HG03139 (cell line): ENCODE data around the gene COX6B1.
A peak's percentile ranks its signal among the peaks of the same experiment; 100 is the strongest.
"Not testable (repeated sequence)": the region's sequence is repeated elsewhere in the genome, so short reads cannot be mapped to it uniquely, and the experiment has no call there.

Experiments
- ATAC-seq: cut with Tn5 transposase; IDR thresholded peaks from one replicate; pipeline ENCODE4 v1.9.1; 2021; ENCODE audit not compliant: unreplicated experiment

The COX6B1 gene

GRCh38 chr19:35648017-35648961, at the start of gene COX6B1:
COX6B1 (plus strand) TSS chr19:35648323; CDS start chr19:35651244, 2,921 bp downstream.
- peak; percentile 41 for ATAC-seq

- no peak for ATAC-seq
Observed at GRCh38 chr19:35601971-35602370, 46.2 kb upstream of the COX6B1 start.

DNA sequence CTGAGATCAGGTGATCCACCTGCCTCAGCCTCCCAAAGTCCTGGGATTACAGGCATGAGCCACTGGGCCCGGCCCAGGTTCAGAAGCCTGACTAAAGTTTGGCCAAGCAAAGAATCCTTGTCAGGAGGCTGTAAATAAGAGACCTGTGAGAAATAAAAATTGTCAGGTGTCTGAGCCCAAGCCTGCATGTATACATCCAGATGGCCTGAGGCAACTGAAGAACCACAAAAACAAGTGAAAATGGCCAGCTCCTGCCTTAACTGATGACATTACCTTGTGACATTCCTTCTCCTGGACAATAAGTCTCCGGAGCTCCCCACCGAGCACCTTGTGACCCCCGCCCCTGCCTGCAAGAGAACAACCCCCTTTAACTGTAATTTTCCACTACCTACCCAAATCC, 43.7 kb upstream of the COX6B1 start:
- ATAC-seq, result not testable (repeated sequence)

- ATAC-seq, result not testable (repeated sequence)
Observed at GRCh38 chr19:35607170-35607569, 41.0 kb upstream of the COX6B1 start.

DNA sequence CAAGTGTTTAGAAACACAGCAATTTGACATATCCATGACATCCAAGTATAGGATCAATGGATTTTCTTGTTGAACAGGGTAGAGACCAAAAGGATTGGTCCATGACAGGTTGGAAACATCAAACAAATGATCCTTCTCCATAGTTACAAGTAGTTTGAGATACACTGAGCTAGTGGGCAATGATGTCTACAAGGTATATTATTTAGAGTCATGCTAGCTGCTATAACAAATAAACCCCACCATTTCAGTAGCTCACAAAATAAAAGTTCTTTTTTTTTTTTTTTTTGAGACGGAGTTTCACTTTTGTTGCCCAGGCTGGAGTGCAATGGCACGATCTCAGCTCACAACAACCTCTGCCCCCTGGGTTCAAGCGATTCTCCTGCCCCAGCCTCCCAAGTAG, 40.5 kb upstream of the COX6B1 start:
- no peak for ATAC-seq

GRCh38 chr19:35608251-35608650, 39.9 kb upstream of the COX6B1 start:
- no peak for ATAC-seq

- ATAC-seq, result no peak
Observed at GRCh38 chr19:35609851-35610353, 38.2 kb upstream of the COX6B1 start.

DNA sequence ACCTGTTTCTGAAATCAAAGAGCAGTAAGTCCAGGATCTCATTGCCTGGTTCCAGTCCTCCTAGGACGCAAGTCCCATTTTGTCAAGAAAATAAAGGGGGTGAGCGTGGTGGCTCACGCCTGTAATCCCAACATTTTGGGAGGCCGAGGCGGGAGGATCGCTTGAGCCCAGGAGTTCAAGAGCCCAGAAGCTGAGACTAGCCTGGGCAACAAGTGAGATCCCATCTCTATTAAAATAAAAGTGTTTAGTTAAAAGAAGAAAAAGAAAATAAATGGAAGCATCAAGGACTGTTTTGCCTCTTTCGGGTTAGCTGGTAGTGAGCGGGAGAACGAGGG, 35.9 kb upstream of the COX6B1 start:
- ATAC-seq, result no peak

- peak; percentile 56 for ATAC-seq
Observed at GRCh38 chr19:35612559-35613321, 35.4 kb upstream of the COX6B1 start, which contains the start of gene HAUS5. HAUS5 (plus strand) TSS chr19:35612735; CDS start chr19:35612795, 60 bp downstream.

GRCh38 chr19:35613574-35613973, 34.5 kb upstream of the COX6B1 start:
- ATAC-seq, result no peak

DNA sequence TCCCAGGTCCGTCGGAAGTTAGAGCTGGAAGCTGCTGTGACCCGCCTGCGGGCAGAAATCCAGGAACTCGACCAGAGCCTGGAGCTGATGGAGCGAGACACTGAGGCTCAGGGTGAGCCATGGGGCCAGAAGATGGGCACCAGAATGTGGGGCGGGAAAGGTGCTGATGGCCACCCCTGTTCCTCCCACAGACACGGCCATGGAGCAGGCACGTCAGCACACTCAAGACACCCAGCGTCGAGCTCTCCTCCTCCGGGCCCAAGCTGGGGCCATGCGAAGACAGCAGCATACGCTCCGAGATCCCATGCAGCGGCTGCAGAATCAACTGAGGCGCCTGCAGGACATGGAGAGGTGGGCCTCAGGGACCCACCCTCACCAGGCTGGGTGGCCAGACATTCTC, 33.1 kb upstream of the COX6B1 start:
- no peak for ATAC-seq

DNA sequence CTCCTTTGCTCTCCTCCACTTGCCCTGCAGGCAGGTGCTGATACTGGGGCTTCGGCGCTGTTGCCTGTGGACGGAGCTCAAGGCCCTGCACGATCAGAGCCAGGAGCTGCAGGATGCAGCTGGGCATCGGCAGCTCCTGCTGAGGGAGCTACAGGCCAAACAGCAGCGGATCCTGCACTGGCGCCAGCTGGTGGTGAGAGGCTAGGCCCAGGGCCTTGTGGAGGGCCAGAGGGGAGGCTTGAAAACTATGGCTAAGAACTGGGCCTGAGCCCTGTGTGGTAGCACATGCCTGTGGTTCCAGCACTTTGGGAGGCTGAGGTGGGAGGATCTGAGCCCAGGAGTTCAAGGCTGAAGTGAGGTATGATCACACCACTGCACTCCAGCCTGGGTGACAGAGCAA, 29.3 kb upstream of the COX6B1 start:
- ATAC-seq, result no peak

DNA sequence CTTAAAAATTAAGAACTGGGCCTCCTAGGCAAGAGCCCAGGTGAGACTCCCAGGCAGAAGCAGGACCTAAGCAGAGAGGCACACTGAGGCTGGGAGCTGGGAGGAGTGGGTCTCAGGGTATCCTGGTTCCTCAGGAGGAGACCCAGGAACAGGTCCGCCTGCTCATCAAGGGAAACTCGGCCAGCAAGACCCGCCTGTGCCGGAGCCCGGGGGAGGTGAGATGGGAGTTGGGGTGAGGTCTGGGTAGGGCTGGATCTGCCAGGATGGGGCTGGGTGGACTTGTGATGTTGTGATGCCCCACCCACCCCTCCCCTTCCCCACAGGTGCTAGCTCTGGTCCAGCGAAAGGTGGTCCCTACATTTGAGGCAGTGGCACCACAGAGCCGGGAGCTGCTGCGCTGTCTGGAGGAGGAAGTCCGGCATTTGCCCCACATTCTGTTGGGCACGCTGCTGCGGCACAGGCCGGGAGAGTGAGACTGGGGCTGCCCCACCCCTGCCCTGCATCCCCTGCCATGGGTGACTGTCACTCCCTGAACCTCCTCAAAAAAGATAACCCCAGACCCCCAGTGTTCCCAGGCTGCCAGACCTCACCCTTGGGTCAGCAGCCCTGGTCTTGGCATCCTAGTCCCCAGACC, 28.7 kb upstream of the COX6B1 start:
- no peak for ATAC-seq

DNA sequence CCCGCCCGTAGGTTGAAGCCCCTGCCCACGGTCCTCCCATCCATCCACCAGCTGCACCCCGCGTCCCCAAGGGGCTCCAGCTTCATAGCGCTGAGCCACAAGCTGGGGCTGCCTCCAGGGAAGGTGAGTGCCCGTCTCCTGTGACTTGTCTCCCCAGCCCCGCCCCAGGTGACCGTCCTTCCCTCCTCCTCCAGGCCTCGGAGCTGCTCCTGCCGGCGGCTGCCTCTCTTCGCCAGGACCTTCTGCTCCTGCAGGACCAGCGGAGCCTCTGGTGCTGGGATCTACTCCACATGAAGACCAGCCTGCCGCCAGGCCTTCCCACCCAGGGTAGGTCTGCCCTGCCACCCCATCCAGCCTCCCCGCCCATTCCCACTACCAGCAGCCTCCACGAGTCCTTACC, 28.1 kb upstream of the COX6B1 start:
- ATAC-seq, result no peak

- ATAC-seq, result no peak
Observed at GRCh38 chr19:35621708-35622107, 26.4 kb upstream of the COX6B1 start.

DNA sequence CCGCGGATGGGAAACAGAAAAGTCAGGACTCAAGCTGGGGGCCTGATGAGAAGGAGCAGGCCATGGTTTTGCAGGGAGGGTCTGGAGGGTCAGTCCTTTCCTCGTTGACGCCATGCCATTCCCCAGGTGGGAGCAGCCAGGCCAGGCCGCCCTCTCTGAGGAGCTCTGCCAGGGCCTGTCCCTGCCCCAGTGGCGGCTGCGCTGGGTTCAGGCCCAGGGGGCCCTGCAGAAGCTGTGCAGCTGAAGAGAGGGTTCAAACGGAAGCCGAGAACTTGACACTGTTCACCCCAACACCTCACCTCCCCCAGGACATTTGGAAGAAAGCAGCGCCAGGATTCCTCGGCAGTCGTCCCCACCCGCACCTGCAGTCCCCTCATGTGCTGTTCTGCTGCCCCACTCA, 25.4 kb upstream of the COX6B1 start:
- ATAC-seq, result no peak

GRCh38 chr19:35623327-35624010, 24.7 kb upstream of the COX6B1 start:
- ATAC-seq, result no peak

DNA sequence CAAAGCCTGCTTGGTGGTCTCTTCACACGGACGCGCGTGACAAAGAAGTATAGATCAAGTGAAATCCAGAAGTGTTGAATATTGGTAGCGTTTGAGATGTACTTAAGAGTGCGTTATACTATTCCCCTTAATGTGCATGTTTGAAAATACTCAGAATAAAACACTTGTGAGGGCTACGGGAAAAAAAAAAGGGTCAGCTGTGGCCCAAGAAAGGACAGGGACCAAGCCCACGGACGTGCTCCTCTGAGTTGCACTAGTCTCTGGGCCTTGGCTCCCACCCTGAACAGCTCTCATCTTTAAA, 19.9 kb upstream of the COX6B1 start:
- no peak for ATAC-seq

GRCh38 chr19:35628565-35629331, 19.4 kb upstream of the COX6B1 start, which contains the start of gene RBM42:
RBM42 (plus strand) TSS chr19:35629036; CDS start chr19:35629154, 118 bp downstream.
- peak; percentile 93 for ATAC-seq

- ATAC-seq, result no peak
Observed at GRCh38 chr19:35629332-35629633, 18.8 kb upstream of the COX6B1 start.
